Activated CD4-positive, CD25-positive, alpha-beta regulatory T cell treated with anti-CD3 and anti-CD28 coated beads, Interleukin-2, amount 50 U/mL, for 16 hours (primary cell): ENCODE data around the gene TMEM222.
"Not testable (repeated sequence)": the region's sequence is repeated elsewhere in the genome, so short reads cannot be mapped to it uniquely, and the experiment has no call there.

Experiments
- DNase-seq: peaks from one replicate; pipeline ENCODE4 v3.0.0-alpha.2; 2020; ENCODE audit warnings: low read depth, low spot score

The TMEM222 gene

DNA sequence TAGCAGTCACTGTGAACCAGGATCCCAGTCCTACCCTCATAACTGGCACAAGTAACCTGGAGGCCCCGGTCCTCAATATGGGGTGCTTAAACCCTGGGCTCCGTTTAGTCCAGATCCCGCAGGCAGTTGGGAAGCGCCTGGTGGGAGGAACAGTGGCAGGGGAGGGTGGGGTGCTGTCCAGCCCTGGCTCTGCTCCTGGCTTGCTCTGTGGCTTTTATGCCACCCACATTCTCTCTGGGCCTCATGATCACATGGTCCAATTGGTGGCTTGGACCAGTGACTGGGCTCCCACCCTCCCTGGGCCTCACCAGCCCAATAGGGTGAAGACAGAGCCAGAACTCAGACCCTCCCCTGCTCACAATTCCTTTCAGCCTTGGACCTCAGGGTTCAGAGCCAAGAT is 58.3 kb downstream of the TMEM222 start:
- no peak for DNase-seq

DNA sequence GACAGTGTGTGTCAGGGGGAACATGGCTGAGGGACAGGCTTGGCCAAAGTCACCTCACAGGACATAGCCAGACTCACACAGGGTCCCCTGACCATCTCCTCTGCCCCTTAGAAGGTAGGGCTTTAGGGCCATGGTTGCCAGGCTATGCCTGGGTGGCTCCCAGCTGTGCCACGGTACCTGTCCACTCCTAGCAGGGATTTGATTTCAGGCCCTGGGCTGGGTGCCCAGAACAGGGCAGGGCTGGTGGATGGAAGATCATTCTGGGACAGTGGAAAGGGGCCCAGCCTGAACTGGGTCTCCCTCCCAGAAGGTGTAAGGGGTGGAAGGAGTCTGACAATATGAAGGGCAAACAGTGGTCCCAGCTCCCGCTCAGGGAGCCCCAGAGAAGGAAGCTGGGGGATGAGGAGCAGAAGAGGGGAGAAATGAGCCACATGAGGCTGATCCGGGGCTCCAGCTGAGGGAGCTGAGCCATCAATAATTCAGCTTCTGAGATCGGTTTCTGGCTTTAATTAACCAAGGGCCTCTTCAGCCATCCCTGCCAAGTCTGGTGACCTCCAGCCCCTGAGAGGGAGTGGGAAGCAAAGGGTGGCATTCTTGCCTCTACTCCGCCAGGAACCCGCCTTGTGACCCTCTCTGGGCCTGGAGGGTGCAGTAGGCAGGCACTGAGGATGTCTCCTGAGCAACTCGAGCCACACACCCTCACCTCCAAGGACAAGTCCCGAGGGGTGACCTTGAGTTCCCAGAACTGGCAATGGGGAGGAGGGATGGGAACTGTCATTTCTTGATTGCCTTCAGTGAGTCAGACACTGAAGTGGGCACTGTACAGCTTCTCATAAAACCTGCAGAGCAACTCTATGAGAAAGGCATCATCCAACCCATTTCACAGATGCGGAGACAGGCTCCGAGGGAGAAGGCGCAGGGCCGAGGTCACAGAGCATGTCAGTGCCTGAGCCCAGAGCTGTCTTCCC is 59.1 kb downstream of the TMEM222 start:
- DNase-seq: no peak

DNA sequence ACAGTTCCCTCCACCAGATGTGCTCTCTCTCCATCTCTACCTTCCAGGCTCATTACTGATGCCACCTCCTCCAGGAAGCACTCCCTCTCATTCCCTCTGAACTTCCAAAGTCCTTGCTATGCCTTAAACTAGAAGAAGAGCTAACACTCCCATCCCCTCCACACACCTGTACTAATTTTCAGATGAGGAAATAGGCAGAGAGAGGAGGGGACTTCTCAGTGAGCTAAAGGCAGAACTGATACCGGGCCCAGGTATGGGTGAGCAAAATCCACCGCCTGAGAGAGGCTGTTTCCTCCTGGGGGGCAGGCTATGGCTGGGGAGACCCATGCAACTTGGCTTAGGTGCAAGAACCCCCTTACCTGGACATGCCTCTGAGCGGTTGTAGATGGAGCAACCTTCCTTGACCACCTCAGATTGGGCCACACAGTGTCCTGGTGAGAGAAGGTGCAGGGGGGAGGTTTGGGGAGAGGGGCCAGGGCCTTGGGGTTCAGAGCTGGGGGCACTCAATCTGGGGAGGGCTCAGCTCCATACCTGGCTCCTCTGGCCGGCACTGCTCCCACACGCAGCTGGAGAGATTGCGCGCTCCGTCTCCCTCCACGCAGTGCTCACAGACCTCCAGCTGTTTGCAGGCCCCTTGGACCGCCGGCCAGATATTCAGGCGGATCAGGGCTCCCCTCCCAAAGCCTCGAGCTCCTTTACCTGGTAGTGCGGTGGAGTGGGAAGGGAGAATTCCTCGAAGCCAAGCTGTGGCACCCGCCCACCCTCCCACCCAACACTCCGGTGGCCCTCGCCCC is 60.2 kb downstream of the TMEM222 start:
- no peak for DNase-seq

DNA sequence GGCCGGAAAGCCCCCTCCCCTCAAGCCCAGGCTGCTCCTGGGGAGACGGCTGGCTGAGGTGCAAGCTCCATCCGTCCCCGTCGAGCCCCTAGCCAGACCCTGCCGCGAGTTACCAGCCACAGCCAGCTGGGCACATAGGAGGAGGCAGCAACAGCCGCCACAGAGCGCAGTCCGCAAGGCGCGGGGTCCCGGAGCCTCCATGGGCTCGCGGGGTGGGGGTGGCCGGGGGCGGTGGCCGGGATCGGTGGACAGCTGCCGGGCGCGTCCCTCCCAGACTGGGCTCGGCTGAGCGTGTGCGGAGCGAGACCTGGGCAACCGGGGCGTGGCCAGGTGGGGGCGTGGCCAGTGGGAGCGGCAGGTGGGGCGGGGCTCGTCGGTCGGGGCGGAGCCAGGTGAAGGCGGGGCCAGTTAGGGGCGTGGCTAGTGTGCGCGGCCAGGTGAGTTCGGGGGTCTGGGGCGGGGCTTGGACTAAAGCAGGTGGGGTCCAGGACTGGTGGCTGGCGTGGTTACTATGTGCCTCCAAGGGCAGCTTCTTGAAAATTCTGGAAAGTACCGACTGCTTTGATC is 61.2 kb downstream of the TMEM222 start, which contains the start of gene CD164L2:
TSS of gene CD164L2 (minus strand) at position 295 of the 567 bp plus-strand sequence. CDS start at position 201, 94 bp downstream.
- no peak for DNase-seq

DNA sequence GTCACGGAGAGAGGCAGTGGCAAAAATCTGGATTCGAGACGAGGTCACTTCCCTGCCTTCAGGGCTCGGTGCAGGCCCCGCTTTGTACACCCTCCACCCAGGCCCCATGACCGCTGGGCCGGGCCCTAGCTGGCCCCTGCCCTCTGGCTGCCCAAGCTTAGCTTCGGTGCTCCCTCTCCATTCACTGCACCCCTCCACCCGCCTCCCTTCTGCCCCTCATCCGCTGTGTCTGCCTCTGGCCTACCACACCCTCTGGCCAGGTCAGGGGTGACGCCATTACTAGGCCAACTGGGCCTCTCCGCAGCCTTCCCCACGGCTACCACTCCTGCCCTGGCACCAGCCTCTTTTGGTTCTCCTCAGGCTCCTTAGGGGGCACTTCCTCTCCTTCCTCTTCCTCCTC is 61.7 kb downstream of the TMEM222 start:
- DNase-seq: no peak

DNA sequence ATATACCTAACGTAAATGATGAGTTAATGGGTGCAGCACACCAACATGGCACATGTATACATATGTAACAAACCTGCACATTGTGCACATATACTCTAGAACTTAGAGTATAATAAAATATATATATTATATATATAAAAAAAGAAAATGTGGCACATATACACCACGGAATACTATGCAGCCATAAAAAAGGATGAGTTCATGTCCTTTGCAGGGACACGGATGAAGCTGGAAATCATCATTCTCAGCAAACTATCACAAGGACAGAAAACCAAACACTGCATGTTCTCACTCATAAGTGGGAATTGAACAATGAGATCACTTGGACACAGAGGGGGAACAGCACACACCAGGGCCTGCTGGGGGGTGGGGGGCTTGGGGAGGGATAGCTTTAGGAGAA is 62.8 kb downstream of the TMEM222 start:
- not testable (repeated sequence) for DNase-seq
